ENCODE data around the gene GJC2.

Gene GJC2

DNA sequence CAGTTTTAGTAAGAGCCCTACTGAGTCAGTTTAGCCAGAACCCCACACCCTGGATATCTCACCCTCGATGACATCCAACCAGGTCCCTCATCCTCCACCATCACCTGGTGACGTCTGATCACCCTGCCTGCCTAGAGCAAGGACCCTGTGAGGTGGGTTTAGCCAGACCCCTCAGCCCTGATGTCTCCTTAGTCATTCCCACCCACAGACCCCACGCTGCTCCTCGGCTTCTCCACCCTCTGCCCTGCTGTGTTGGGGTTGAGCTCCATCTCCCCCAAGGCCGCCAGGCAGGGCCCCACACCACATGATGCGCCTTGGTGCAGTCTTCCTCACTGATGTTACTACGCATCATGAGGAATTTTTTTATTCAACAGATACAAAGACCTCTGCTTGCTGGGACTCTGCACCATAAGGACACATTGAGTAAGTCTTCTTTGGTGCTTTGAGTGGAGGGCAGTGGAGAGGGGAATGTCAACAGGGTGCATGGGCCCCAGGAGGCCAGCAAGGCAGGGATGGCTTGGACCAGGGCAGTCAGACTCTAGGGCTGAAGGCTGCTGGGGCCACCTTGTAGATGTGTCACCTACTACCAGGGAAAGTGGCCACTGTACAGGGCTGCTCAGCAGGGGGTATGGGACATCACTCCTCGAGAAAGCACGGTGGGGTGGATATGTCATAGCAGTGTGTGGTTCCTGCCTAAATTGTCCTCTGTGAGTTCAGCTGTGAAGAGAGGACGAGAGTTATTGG is 14.2 kb downstream of the GJC2 start:
- no peak overlapping the region for H3K4me3 ChIP-seq (ENCODE audit: low read depth, low read length)
- TF ChIP-seq, protein P1, sequence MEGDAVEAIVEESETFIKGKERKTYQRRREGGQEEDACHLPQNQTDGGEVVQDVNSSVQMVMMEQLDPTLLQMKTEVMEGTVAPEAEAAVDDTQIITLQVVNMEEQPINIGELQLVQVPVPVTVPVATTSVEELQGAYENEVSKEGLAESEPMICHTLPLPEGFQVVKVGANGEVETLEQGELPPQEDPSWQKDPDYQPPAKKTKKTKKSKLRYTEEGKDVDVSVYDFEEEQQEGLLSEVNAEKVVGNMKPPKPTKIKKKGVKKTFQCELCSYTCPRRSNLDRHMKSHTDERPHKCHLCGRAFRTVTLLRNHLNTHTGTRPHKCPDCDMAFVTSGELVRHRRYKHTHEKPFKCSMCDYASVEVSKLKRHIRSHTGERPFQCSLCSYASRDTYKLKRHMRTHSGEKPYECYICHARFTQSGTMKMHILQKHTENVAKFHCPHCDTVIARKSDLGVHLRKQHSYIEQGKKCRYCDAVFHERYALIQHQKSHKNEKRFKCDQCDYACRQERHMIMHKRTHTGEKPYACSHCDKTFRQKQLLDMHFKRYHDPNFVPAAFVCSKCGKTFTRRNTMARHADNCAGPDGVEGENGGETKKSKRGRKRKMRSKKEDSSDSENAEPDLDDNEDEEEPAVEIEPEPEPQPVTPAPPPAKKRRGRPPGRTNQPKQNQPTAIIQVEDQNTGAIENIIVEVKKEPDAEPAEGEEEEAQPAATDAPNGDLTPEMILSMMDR (IDR thresholded peaks at IDR 0.05; ENCODE audit: low read depth, low read length) = no peak

DNA sequence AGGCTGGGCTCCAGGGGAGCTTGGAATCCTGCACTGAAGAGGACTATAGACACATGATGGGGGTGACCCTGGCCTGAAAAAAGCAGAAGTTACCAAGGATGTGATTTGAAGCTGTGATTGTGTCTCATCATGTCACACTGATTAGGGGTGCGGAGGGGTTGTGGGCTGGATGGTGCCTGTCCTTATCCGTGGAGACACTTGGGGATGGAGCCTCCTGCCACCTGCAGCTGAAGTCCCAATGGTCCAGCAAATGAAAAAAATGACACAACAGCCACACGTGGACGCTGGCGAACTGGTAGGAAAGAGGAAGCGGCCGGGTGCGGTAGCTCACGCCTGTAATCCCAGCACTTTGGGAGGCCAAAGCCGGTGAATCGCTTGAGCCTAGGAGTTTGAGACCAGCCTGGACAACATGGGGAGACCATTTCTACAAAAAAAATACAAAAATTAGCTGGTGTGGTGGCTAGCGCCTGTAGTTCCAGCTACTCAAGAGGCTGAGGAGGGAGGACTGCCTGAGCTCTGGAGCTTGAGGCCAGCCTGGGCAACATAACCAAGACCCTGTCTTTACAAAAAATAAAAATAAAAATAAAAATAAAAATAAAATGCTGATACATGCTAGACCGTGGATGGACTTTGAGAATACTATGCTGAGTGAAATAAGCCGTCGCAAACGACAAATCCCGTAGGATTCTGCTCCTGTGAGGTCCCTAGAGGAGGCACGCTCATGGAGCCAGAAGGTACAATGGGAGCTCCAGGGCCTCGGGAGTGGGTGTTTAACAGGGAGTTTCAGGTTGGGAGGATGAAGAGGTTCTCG is 15.0 kb downstream of the GJC2 start:
- TF ChIP-seq, protein P1 (IDR thresholded peaks at IDR 0.05; ENCODE audit: low read depth, low read length) = no peak
- peak overlapping the region; percentile 63 for H3K4me3 ChIP-seq (ENCODE audit: low read depth, low read length)

DNA sequence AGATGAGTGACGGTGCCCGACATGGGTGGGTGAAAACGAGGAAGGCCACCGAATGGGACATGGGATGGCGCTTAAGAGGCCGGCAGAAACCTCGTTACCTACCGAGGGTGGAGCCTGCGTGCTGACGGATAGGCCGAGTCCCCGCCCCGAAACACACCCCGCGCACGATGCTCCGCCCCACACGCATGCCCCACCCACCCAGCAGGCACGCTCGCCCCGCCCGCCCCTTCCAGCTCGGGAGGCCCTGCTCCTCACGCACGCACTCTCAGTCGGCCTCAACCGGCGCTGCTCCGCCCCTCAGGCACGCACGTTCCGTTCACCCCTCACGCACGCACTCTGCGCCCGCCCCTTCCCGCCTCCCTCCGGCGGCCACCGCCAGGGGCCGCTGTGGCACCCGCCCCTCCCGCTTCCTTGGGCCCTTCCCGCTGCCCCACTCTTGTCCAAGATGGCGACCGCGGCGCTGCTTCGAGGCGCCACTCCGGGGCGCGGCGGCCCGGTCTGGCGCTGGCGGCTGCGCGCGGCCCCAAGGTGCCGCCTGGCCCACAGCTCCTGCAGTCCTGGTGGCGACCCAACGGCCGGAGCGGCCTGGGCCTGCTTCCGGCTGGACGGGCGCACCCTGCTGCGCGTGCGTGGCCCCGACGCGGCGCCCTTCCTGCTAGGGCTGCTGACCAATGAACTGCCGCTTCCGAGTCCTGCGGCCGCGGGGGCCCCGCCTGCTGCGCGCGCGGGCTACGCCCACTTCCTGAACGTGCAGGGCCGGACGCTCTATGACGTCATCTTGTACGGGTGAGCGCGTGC is 15.8 kb downstream of the GJC2 start, which contains the start of gene IBA57:
Gene IBA57 (plus strand): TSS at position 433 of the 798 bp plus-strand sequence. CDS start 13 bp downstream, at position 446.
- TF ChIP-seq, protein P1 (IDR thresholded peaks at IDR 0.05; ENCODE audit: low read depth, low read length) = peak; percentile 59
- peak within 1 kb of the TSS; percentile 72 for H3K4me3 ChIP-seq (ENCODE audit: low read depth, low read length)

DNA sequence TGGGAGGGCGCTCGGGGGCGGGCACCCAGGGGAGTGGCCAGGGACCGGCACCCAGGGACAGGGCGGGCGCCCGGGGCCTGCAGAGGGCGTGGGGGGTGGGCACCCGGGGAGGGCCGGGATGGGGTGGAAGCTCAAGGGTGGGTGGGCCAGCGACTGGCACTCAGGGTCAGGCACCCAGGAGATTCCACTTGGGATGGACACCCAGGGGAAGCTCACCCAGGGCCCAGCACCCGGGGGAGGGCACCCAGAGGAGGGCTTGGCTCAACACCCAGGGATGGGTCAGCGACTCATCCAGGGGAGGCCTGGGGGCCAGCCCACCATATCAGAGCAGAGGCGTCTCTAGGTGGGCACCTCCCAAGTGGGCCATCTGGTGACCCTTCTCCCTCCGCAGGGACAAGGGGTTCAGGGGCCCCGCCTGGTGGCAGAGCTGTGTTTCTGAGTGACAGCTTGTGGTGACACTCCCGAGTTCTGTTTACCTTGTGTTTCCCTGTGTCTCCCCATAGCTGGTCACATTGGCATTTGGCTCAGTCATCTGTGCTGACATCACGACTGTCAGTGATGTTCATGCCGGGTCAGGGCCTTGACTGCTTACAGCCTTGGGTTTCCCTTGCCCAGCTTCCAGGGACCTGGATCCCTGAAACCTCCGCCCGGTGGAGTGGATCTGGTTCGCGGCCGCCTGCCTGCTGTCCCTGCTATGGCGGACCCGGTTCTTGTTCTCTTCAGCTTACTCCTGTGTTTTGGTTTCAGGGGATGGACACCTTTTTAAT is 16.6 kb downstream of the GJC2 start:
- TF ChIP-seq, protein P1 (IDR thresholded peaks at IDR 0.05; ENCODE audit: low read depth, low read length) = peak; percentile 23
- H3K4me3 ChIP-seq (ENCODE audit: low read depth, low read length) = peak overlapping the region; percentile 72

DNA sequence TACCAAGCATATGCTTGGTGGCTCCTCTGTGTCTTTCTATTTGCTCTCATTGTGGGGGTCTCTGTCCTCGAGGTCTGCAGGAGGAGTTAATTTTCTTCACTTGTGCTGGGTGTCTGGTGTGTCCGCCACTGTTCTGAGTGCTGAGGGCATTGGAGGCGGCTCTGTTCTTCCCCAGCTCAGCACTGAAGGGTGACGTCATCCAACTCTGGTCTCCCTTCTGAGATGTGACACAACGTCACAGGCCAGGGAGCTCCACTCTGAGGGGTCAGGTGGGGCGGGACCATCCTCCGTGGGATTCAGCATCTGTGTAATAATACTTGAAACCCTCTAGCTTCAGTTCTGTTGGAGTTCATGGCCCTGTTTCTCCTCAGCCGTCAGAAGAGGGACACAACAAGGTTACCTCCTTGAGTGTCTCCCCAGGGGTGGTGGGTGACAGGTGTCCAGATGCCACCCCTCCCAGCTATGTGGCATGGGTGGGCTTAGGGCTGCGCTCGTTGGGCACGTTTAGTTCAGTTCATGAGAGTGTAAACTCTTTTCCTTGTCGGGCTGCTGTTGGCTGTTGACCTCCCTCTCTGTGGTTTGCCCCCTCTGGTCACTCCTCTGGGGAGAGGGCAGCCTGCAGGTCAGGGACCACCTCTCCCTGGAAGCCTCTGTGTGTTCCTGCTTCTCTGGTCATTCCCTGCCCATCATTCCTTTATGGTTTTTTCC is 19.0 kb downstream of the GJC2 start:
- TF ChIP-seq, protein P1 (IDR thresholded peaks at IDR 0.05; ENCODE audit: low read depth, low read length) = no peak
- H3K4me3 ChIP-seq (ENCODE audit: low read depth, low read length) = no peak overlapping the region

DNA sequence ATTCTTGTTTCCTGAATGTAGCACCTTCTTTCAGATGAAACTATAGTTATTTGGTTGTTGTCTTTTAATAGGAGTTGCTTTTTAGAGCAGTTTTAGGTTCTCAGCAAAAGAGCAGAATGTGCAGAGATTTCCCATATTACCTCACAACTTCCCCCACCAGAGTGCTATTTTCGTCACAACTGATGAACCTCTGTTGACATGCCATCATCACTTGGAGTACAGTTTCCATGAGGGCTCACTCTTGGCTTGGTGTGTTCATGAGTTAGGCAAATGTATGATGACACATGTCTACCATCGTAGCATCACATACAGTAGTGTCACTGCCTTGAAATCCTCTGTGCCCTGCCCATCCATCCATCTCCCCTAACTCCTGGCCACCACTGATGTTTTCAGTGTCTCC is 19.6 kb downstream of the GJC2 start:
- H3K4me3 ChIP-seq (ENCODE audit: low read depth, low read length) = no peak overlapping the region
- TF ChIP-seq, protein P1 (IDR thresholded peaks at IDR 0.05; ENCODE audit: low read depth, low read length) = no peak

All from WI38 (cell line).